H1 (cell line): ENCODE results near the gene GRXCR1. TPM values are rescaled to one million over a fixed set of nuclear protein-coding genes. Genes with fewer than 3 reads are reported as not detected.
A peak's percentile ranks its signal among the peaks of the same experiment; 100 is the strongest.

Source experiments
- CTCF ChIA-PET: fragments of 300-600 bp; sonication (Branson Sonifier 250); formaldehyde crosslinking; loops from one replicate; lab custom pipeline; 2021; ENCODE audit not compliant: partially characterized antibody; lab: Charles Lee
- POLR2A ChIA-PET: fragments of 300-600 bp; sonication (Branson Sonifier 250); formaldehyde crosslinking; loops from one replicate; lab custom pipeline; 2021; ENCODE audit warnings: inconsistent platforms; ENCODE audit not compliant: partially characterized antibody; lab: Charles Lee
- DNase-seq, 2 experiments: peaks; one replicate each; pipeline versions ENCODE4 v3.0.0 to v3.0.0-alpha.2; 2010 to 2022; ENCODE audit warnings: low spot score in 2 of 2, low read depth in 1 of 2, mixed read lengths in 1 of 2
- FAIRE-seq: peaks from 2 replicates; lab custom pipeline; 2011; peaks lifted over from hg19 to GRCh38; lab: Jason Lieb, UNC
- H2AFZ ChIP-seq: 2 replicates; pipeline ENCODE4 v1.8.1; 2012; ENCODE audit warnings: low read length, inconsistent platforms
- H2AK5ac ChIP-seq: 2 replicates; pipeline ENCODE4 v1.6.1; 2013; ENCODE audit warnings: low read depth, low read length
- H2BK120ac ChIP-seq: replicated peaks from 2 replicates; pipeline ENCODE3; 2013; ENCODE audit warnings: low read depth, low read length, inconsistent platforms
- H2BK12ac ChIP-seq: 2 replicates; pipeline ENCODE4 v1.6.1; 2013; ENCODE audit warnings: low read depth, low read length
- H2BK15ac ChIP-seq: 2 replicates; pipeline ENCODE4 v1.6.1; 2013; ENCODE audit warnings: low read length
- H2BK20ac ChIP-seq: 2 replicates; pipeline ENCODE4 v1.6.1; 2013; ENCODE audit warnings: low read length
- H2BK5ac ChIP-seq: 2 replicates; pipeline ENCODE4 v1.6.1; 2013; ENCODE audit warnings: low read depth, low read length
- H3K14ac ChIP-seq: 2 replicates; pipeline ENCODE4 v1.6.1; 2013; ENCODE audit warnings: inconsistent platforms; ENCODE audit not compliant: insufficient read length
- H3K18ac ChIP-seq: 2 replicates; pipeline ENCODE4 v1.6.1; 2013; ENCODE audit warnings: low read length; ENCODE audit errors: extremely low read depth
- H3K23ac ChIP-seq: 2 replicates; pipeline ENCODE4 v1.6.1; 2013; ENCODE audit warnings: inconsistent platforms; ENCODE audit not compliant: insufficient read length
- H3K23me2 ChIP-seq: 2 replicates; pipeline ENCODE4 v1.6.1; 2013; ENCODE audit warnings: low read depth, low read length
- H3K27ac ChIP-seq: 2 replicates; pipeline ENCODE4 v1.6.1; 2011; ENCODE audit warnings: low read depth, low read length, inconsistent platforms
- H3K27me3 ChIP-seq, 4 experiments: replicated peaks in 1 of 4; 1 replicate in 1 of 4; 2 replicates in 3 of 4; pipeline versions ENCODE4 v1.6.1 to v1.8.1; 2011 to 2013; ENCODE audit warnings: low read length in 3 of 4, mild to moderate bottlenecking in 3 of 4, inconsistent platforms in 2 of 4, mixed read lengths in 2 of 4, moderate library complexity in 1 of 4; ENCODE audit not compliant: control insufficient read depth in 3 of 4, insufficient read depth in 3 of 4; ENCODE audit errors: extremely low read depth in 1 of 4
- H3K36me3 ChIP-seq, 4 experiments: 2 replicates each; pipeline versions ENCODE4 v1.6.1 to v1.8.1; 2011 to 2013; ENCODE audit warnings: mild to moderate bottlenecking in 4 of 4, low read length in 3 of 4, moderate library complexity in 2 of 4, control low read depth in 1 of 4, inconsistent platforms in 1 of 4; ENCODE audit not compliant: insufficient read depth in 4 of 4, control insufficient read depth in 2 of 4
- H3K4ac ChIP-seq: replicated peaks from 2 replicates; pipeline ENCODE3; 2013; ENCODE audit warnings: low read length, low read depth, mixed read lengths, inconsistent platforms; ENCODE audit not compliant: insufficient read length
- H3K4me1 ChIP-seq, 4 experiments: replicated peaks in 1 of 4; 1 replicate in 1 of 4; 2 replicates in 3 of 4; pipeline versions ENCODE4 v1.6.1 to v1.8.1; 2011 to 2013; ENCODE audit warnings: low read length in 3 of 4, inconsistent platforms in 2 of 4, mixed read lengths in 1 of 4; ENCODE audit not compliant: insufficient read depth in 4 of 4, control insufficient read depth in 3 of 4
- H3K4me2 ChIP-seq, 2 experiments: 2 replicates each; pipeline versions ENCODE4 v1.6.1 to v1.8.1; 2011 to 2013; ENCODE audit warnings: low read depth in 2 of 2, low read length in 2 of 2, control low read depth in 1 of 2, inconsistent platforms in 1 of 2, mild to moderate bottlenecking in 1 of 2; ENCODE audit not compliant: insufficient read depth in 1 of 2
- H3K4me3 ChIP-seq, 4 experiments: fragments of 200-600, 300-600 bp in 1 of 4; sonication (generic), shearing (Covaris generic), sonication (Bioruptor Twin) in 1 of 4; 2 replicates each; pipeline versions ENCODE4 v1.5.1 to v1.8.1; 2011 to 2016; ENCODE audit warnings: low read length in 4 of 4, low read depth in 3 of 4, control low read depth in 2 of 4, inconsistent platforms in 2 of 4, mild to moderate bottlenecking in 2 of 4, mixed read lengths in 1 of 4, moderate library complexity in 1 of 4; ENCODE audit not compliant: insufficient read depth in 2 of 4; ENCODE audit errors: extremely low read depth in 1 of 4
- H3K56ac ChIP-seq: replicated peaks from 2 replicates; pipeline ENCODE3; 2013; ENCODE audit warnings: low read depth, mild to moderate bottlenecking, mixed read lengths, low read length, inconsistent platforms; ENCODE audit not compliant: insufficient read length
- H3K79me1 ChIP-seq: 2 replicates; pipeline ENCODE4 v1.6.1; 2013; ENCODE audit warnings: low read depth, low read length, control low read depth
- H3K79me2 ChIP-seq, 2 experiments: 2 replicates each; pipeline versions ENCODE4 v1.6.1 to v1.8.1; 2012 to 2013; ENCODE audit warnings: low read length in 2 of 2, mild to moderate bottlenecking in 2 of 2, inconsistent platforms in 1 of 2; ENCODE audit not compliant: insufficient read depth in 2 of 2, control insufficient read depth in 1 of 2
- H3K9ac ChIP-seq, 4 experiments: replicated peaks in 1 of 4; 1 replicate in 1 of 4; 2 replicates in 3 of 4; pipeline versions ENCODE4 v1.6.1 to v1.8.1; 2011 to 2013; ENCODE audit warnings: low read depth in 3 of 4, low read length in 3 of 4, control low read depth in 2 of 4, mild to moderate bottlenecking in 2 of 4, moderate library complexity in 2 of 4, inconsistent platforms in 1 of 4; ENCODE audit errors: extremely low read depth in 1 of 4
- H3K9me3 ChIP-seq, 2 experiments: 2 replicates each; pipeline versions ENCODE4 v1.6.1 to v1.8.1; 2012 to 2013; ENCODE audit warnings: mild to moderate bottlenecking in 2 of 2, moderate library complexity in 2 of 2, control low read depth in 1 of 2, inconsistent platforms in 1 of 2, low read depth in 1 of 2, low read length in 1 of 2, mixed read lengths in 1 of 2; ENCODE audit not compliant: insufficient read depth in 2 of 2
- H4K20me1 ChIP-seq, 2 experiments: replicated peaks in 1 of 2; 2 replicates each; pipeline versions ENCODE3 to v1.8.1; 2011 to 2013; ENCODE audit warnings: inconsistent platforms in 2 of 2, low read length in 2 of 2, mild to moderate bottlenecking in 1 of 2; ENCODE audit not compliant: insufficient read depth in 2 of 2, control insufficient read depth in 1 of 2
- H4K5ac ChIP-seq: 2 replicates; pipeline ENCODE4 v1.6.1; 2013; ENCODE audit warnings: low read length, low read depth, mixed read lengths, inconsistent platforms; ENCODE audit not compliant: insufficient read length
- H4K8ac ChIP-seq: 2 replicates; pipeline ENCODE4 v1.8.0; 2013; ENCODE audit warnings: mild to moderate bottlenecking, moderate library complexity, low read length, inconsistent platforms; ENCODE audit not compliant: insufficient read depth; ENCODE audit errors: extremely low read depth
- H4K91ac ChIP-seq: replicated peaks from 2 replicates; pipeline ENCODE3; 2013; ENCODE audit warnings: low read length, mixed read lengths, inconsistent platforms; ENCODE audit not compliant: insufficient read length
- ASH2L ChIP-seq: fragments of 200-600, 300-600 bp; sonication (generic); IDR thresholded peaks from one replicate; pipeline ENCODE4 v1.7.1; 2017; ENCODE audit warnings: low read length
- BCL11A ChIP-seq, 2 experiments: IDR thresholded peaks; one replicate each; pipeline ENCODE4 v1.6.1; 2011; ENCODE audit warnings: low read depth in 2 of 2, low read length in 2 of 2, mild to moderate bottlenecking in 2 of 2
- CHD2 ChIP-seq: IDR thresholded peaks from 2 replicates; pipeline ENCODE4 v1.6.1; 2012; ENCODE audit warnings: low read length, improper control_type of control experiment
- EZH2 ChIP-seq: fragments of 200-600 bp; sonication (generic); IDR thresholded peaks from 2 replicates; pipeline ENCODE4 v1.7.1; 2012; ENCODE audit warnings: low read depth, mild to moderate bottlenecking, moderate library complexity, low read length, inconsistent platforms; ENCODE audit not compliant: severe bottlenecking
- HDAC2 ChIP-seq, 2 experiments: fragments of 300-600 bp in 1 of 2; sonication (generic) in 1 of 2; IDR thresholded peaks; 2 replicates each; pipeline ENCODE4 v1.6.1; 2011 to 2012; ENCODE audit warnings: low read depth in 2 of 2, low read length in 2 of 2, mild to moderate bottlenecking in 2 of 2, moderate library complexity in 2 of 2, borderline replicate concordance in 1 of 2, inconsistent platforms in 1 of 2
- JUND ChIP-seq: IDR thresholded peaks from 2 replicates; pipeline ENCODE4 v1.6.1; 2011; ENCODE audit warnings: mild to moderate bottlenecking, improper control_type of control experiment, low read length
- POLR2A ChIP-seq, 2 experiments: IDR thresholded peaks; 1 replicate in 1 of 2; 2 replicates in 1 of 2; pipeline ENCODE4 v1.6.1; 2011; ENCODE audit warnings: low read depth in 2 of 2, low read length in 2 of 2, mild to moderate bottlenecking in 2 of 2; ENCODE audit errors: control extremely low read depth in 1 of 2
- POLR2AphosphoS5 ChIP-seq: IDR thresholded peaks from 2 replicates; pipeline ENCODE4 v1.6.1; 2011; ENCODE audit warnings: low read depth, low read length
- SP2 ChIP-seq: IDR thresholded peaks from 2 replicates; pipeline ENCODE4 v1.6.1; 2012; ENCODE audit warnings: mild to moderate bottlenecking, low read length, inconsistent platforms
- SP4 ChIP-seq: IDR thresholded peaks from 2 replicates; pipeline ENCODE4 v1.6.1; 2012; ENCODE audit warnings: low read length, inconsistent platforms
- TAF1 ChIP-seq: IDR thresholded peaks from 2 replicates; pipeline ENCODE4 v1.6.1; 2011; ENCODE audit warnings: mild to moderate bottlenecking, low read depth, low read length
- WGBS, 2 experiments: shearing (Covaris generic) in 1 of 2; methylation state at CpG; one replicate each; pipeline versions ENCODE4 v1.1.6 to v1.1.7; 2013 to 2015; ENCODE audit warnings: low lambda C conversion rate in 2 of 2, mixed read lengths in 2 of 2, inconsistent platforms in 1 of 2, low coverage in 1 of 2, missing lambda C conversion rate in 1 of 2; ENCODE audit not compliant: insufficient replicate concordance in 2 of 2, insufficient coverage in 1 of 2, insufficient read length in 1 of 2; ENCODE audit errors: extremely low coverage in 1 of 2, missing lambda C conversion rate in 1 of 2; 5-methylcytosine and 5-hydroxymethylcytosine counted together
- long read RNA-seq, 2 experiments: library from RNA in 1 of 2; library from capped mRNA in 1 of 2; stranded (forward); transcript quantifications; one replicate each; pipeline ENCODE4 v2.0.0, GENCODE V29; 2021; ENCODE audit warnings: inconsistent platforms in 1 of 2
- polyA minus RNA-seq, 3 experiments: library from RNA; depleted of rRNA, polyadenylated mRNA; stranded (reverse); fragments of >200 nt; gene quantifications; 1 replicate in 2 of 3; 2 replicates in 1 of 3; pipeline ENCODE4 v1.2.3, GENCODE V29; 2011
- polyA plus RNA-seq, 7 experiments: library from polyadenylated mRNA; depleted of rRNA in 3 of 7; stranded (reverse) in 5 of 7; unstranded in 2 of 7; fragments of >200 nt in 5 of 7; fragments of 200-250 nt in 2 of 7; gene quantifications; 1 replicate in 5 of 7; 2 replicates in 1 of 7; 4 replicates in 1 of 7; pipeline versions ENCODE4 v1.2.1 to v1.2.3, GENCODE V29; 2011 to 2013; ENCODE audit warnings: missing spikeins in 2 of 7, mixed read lengths in 2 of 7
- total RNA-seq: library from RNA; stranded (reverse); fragmentation: NEBNext Ultra II Directional; extraction: Animal tissue kit (Norgen Biotek cat#: 25700); gene quantifications from 2 replicates; pipeline ENCODE4 v1.2.1, GENCODE V29; 2021
- TF ChIP-seq, protein P1 (sequence below): IDR thresholded peaks from 2 replicates; pipeline ENCODE4 v1.6.1; 2011; ENCODE audit warnings: low read depth, mild to moderate bottlenecking, low read length; ENCODE audit not compliant: insufficient read depth

GRXCR1 gene
- not detected in 2 replicates for total RNA-seq
- not detected in 2 replicates for polyA plus RNA-seq (2011; rRNA removed)
- not detected for polyA plus RNA-seq (2011; cell fraction: cytosol; rRNA removed)
- not detected for polyA plus RNA-seq (2011; cell fraction: nucleus; rRNA removed)
- polyA plus RNA-seq (2012, experiment 1 of 2), result not detected in 4 replicates
- not detected for polyA plus RNA-seq (2012, experiment 2 of 2)
- polyA plus RNA-seq (2013, experiment 1 of 2), result not detected
- polyA plus RNA-seq (2013, experiment 2 of 2), result not detected
- not detected in 2 replicates for polyA minus RNA-seq (2011; rRNA and poly(A)+ RNA removed)
- polyA minus RNA-seq (2011; cell fraction: cytosol; rRNA and poly(A)+ RNA removed), result not detected
- polyA minus RNA-seq (2011; cell fraction: nucleus; rRNA and poly(A)+ RNA removed), result not detected
- long read RNA-seq, experiment 1, result 0 reads
- long read RNA-seq, experiment 2, result 0 reads

DNA sequence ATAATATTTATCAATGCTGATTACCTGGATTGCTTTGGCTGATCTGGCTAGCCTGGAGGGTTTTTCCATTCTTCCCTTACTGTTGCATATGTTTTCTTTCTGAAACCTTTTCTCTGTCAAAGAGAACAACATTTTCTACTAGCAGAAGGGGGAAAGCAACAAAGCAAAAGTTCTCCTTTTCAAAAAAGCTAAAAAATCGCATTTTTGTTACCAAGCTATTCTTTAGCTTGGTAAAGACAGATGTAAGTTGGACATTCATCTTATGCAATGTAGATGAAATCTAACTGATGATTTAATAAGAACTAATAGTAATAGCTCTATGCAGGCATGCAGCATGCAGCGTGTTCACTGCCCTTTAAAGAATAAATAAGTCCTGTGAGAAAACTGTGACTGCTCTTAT lies at the start of gene GRXCR1:
TSS of gene GRXCR1 (plus strand) at position 301 of the 400 bp plus-strand sequence. CDS start 554 bp downstream, outside the sequence.
- no peak within 1 kb of the TSS for H3K14ac ChIP-seq
- H3K4me1 ChIP-seq, result no peaks in the 10 kb centered on the region
- H3K23me2 ChIP-seq, result no peaks in the 10 kb centered on the region
- no peak within 1 kb of the TSS for H4K5ac ChIP-seq
- WGBS, 2 experiments, result 70% methylated on average over 2 of the region's 2 CpGs; no CpG with 5 or more reads in 1 of the 2 experiments
- H2BK20ac ChIP-seq, result 0 out of 2 replicates have a peak within 1 kb of the TSS, but pooled peaks have one; percentile 6
- H2BK5ac ChIP-seq, result no peak within 1 kb of the TSS
- H3K4me2 ChIP-seq, result no peak within 1 kb of the TSS
- no peak within 1 kb of the TSS for H2AK5ac ChIP-seq
- no peak within 1 kb of the TSS for H4K8ac ChIP-seq
- CTCF ChIA-PET, result interaction anchor here (1.5 kb wide), 1 partner anchor 9 kb away, joined by 4 read pairs; no protein-coding TSS in a partner anchor
- no peak within 1 kb of the TSS for H3K18ac ChIP-seq
- no peaks in the 10 kb centered on the region for H3K36me3 ChIP-seq
- no peak within 1 kb of the TSS for H2BK120ac ChIP-seq
- no peaks in the 10 kb centered on the region for H3K9me3 ChIP-seq
- H3K27me3 ChIP-seq, result no peaks in the 10 kb centered on the region
- DNase-seq (no peak), FAIRE-seq (no peak)
- H3K56ac ChIP-seq, result no peak within 1 kb of the TSS
- H3K4me3 ChIP-seq, result no peak within 1 kb of the TSS
- TF ChIP-seq SP4 (no peak), SP2 (no peak), ASH2L (no peak), POLR2A (IDR thresholded peaks at IDR 0.05; ENCODE audit: control extremely low read depth in 1 of 2, low read depth in 2 of 2, low read length in 2 of 2) (no peak), JUND (no peak), EZH2 (no peak), POLR2AphosphoS5 (no peak), TAF1 (no peak), HDAC2 (IDR thresholded peaks at IDR 0.05; ENCODE audit: borderline replicate concordance in 1 of 2, low read depth in 2 of 2, low read length in 2 of 2) (no peak), CHD2 (no peak), BCL11A (IDR thresholded peaks at IDR 0.05; ENCODE audit: low read depth in 2 of 2, low read length in 2 of 2) (no peak)
- TF ChIP-seq, protein P1, sequence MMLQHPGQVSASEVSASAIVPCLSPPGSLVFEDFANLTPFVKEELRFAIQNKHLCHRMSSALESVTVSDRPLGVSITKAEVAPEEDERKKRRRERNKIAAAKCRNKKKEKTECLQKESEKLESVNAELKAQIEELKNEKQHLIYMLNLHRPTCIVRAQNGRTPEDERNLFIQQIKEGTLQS, result no peak
- H2AFZ ChIP-seq, result no peak within 1 kb of the TSS
- no peak within 1 kb of the TSS for H2BK15ac ChIP-seq
- H4K91ac ChIP-seq, result no peak within 1 kb of the TSS
- H2BK12ac ChIP-seq, result no peak within 1 kb of the TSS
- H3K79me1 ChIP-seq, result no peaks in the 10 kb centered on the region; the same call in 1 of the 2 replicates
- no peak within 1 kb of the TSS for H3K9ac ChIP-seq
- H3K79me2 ChIP-seq, result no peaks in the 10 kb centered on the region
- no peak within 1 kb of the TSS for H3K23ac ChIP-seq
- H3K4ac ChIP-seq, result no peak within 1 kb of the TSS
- POLR2A ChIA-PET, result no interaction called here
- H4K20me1 ChIP-seq, result no peaks in the 10 kb centered on the region
- H3K27ac ChIP-seq, result no peak within 1 kb of the TSS
